Mucosa of descending colon (tissue), 3 donors: ENCODE data around the gene GLRA1. TPM values are rescaled to one million over a fixed set of nuclear protein-coding genes. Genes with fewer than 3 reads are reported as not detected.

Experiments used
- ATAC-seq: fragments of 200-7000 bp; cut with Tn5 transposase; one replicate; pipeline ENCODE4 v1.9.1; 2020; ENCODE audit warnings: mild to moderate bottlenecking, moderate library complexity
- DNase-seq, 3 donors: peaks; one replicate each; pipeline ENCODE4 v3.0.0-alpha.2; 2020
- H3K36me3 ChIP-seq: fragments of 200-600 bp; one replicate; pipeline ENCODE4 v1.8.0; 2021; ENCODE audit warnings: low read depth, mild to moderate bottlenecking
- H3K4me1 ChIP-seq: fragments of 200-600 bp; one replicate; pipeline ENCODE4 v1.8.0; 2021; ENCODE audit warnings: low read depth, mild to moderate bottlenecking
- H3K4me3 ChIP-seq: fragments of 200-600 bp; one replicate; pipeline ENCODE4 v1.8.0; 2021; ENCODE audit warnings: mild to moderate bottlenecking
- H3K9me3 ChIP-seq: fragments of 200-600 bp; one replicate; pipeline ENCODE4 v1.8.0; 2021; ENCODE audit warnings: mild to moderate bottlenecking
- intact Hi-C, 2 donors: fragments of 100-400 bp; cut with DNase I in 1 of 2; cut with micrococcal nuclease in 1 of 2; formaldehyde crosslinking; loops; one replicate each; pipeline versions ENCODE4 v1.11.0 to v1.11.1; 2022; cut with DNase I, micrococcal nuclease
- total RNA-seq, 3 donors: library from RNA; stranded (reverse); fragmentation: NEBNext Ultra II Directional in 2 of 3; extraction: Animal tissue kit (Norgen Biotek cat#: 25700) in 2 of 3; gene quantifications; one replicate each; pipeline versions ENCODE4 v1.2.1 to v1.2.4, GENCODE V29; 2021 to 2023
- TF ChIP-seq, protein P1 (sequence below): fragments of 200-600 bp; IDR thresholded peaks from one replicate; pipeline ENCODE4 v1.8.0; 2022; ENCODE audit warnings: antibody characterized with exemption, mild to moderate bottlenecking
- donor health status: DM: no; HTN: no; CAD: no; lungs with moderate emphysema.
- donor health status: DM: no; HTN: no; CAD: no.
- donor health status: DM: no; HTN: yes; CAD: no.

Gene GLRA1
- total RNA-seq, 3 donors from 2014 or later = not detected

DNA sequence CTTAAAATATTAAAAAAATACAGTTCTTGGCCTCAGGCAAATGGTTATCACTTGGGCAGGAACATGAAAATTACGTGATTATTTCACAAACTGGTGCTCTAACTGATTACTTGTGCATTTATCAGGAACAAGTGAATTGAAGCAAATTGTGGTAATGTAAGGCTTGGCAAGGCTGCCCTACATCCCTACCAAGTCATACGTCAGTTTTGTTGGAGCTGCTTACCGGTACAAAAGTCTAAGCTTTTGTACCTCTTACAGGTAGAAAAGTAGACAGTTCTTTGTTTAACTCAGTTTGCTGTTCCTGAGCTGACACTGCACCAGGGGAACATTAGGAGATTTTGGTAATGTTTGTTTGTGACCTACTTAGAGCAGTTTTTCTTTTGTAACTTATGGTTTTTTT, 150.7 kb downstream of the GLRA1 start:
- H3K4me1 ChIP-seq = peaks cover 35% of the 10 kb centered on the region
- DNase-seq (no peak), ATAC-seq (no peak)
- no peaks in the 10 kb centered on the region for H3K36me3 ChIP-seq
- intact Hi-C loops = no loop called here
- no peak overlapping the region for H3K4me3 ChIP-seq
- peaks cover 3% of the 10 kb centered on the region for H3K9me3 ChIP-seq
- TF ChIP-seq, protein P1, sequence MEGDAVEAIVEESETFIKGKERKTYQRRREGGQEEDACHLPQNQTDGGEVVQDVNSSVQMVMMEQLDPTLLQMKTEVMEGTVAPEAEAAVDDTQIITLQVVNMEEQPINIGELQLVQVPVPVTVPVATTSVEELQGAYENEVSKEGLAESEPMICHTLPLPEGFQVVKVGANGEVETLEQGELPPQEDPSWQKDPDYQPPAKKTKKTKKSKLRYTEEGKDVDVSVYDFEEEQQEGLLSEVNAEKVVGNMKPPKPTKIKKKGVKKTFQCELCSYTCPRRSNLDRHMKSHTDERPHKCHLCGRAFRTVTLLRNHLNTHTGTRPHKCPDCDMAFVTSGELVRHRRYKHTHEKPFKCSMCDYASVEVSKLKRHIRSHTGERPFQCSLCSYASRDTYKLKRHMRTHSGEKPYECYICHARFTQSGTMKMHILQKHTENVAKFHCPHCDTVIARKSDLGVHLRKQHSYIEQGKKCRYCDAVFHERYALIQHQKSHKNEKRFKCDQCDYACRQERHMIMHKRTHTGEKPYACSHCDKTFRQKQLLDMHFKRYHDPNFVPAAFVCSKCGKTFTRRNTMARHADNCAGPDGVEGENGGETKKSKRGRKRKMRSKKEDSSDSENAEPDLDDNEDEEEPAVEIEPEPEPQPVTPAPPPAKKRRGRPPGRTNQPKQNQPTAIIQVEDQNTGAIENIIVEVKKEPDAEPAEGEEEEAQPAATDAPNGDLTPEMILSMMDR = no peak

DNA sequence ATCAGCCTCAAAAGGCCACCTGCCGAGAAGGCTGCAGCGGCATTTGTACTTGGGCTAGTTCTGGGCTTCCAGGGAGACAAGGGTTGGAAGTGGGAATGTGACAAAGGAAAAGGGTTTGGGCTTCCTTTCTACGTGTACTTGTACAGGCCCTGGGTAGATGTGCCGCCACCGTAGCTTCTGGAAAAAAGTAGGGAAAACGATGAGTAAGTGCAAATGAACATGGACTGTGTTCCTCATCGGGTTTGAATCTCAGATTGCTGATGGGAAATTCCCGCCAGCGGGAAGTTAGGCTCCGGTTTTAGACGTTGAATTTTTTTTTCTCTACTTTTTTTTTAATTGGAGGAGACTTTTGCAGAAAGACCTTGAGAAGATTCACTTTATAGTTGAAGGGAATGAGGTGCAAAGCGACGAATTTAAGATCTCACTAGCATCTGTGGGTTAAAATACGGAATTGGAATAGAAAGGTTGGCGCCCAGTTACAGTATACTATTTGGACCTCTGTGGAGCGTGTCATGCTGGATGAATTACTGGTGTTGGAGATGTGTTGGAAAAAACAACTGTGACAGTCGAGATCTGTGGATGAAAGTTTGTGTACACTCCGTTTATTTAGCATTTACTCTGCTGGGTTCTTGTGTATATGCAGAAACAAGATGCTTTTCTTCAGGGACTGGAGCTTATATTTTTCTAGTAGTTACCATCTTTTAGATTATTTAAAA, 151.6 kb downstream of the GLRA1 start:
- DNase-seq = peak in 1 of 3 donors; percentile 36

More for the DNA sequence above, 151.6 kb downstream of the GLRA1 start:
- TF ChIP-seq, protein P1 = no peak
- intact Hi-C loops = no loop called here
- peaks cover 35% of the 10 kb centered on the region for H3K4me1 ChIP-seq
- peaks cover 3% of the 10 kb centered on the region for H3K9me3 ChIP-seq
- no peak for ATAC-seq
- H3K36me3 ChIP-seq = no peaks in the 10 kb centered on the region
- peak overlapping the region; percentile 91 for H3K4me3 ChIP-seq

Other genes with a start within 250 kb of the GLRA1 start
- gene SPARC, start 237.9 kb downstream of the GLRA1 start, total RNA-seq = 100 to 1,000 TPM in 2 of 3 donors, 10 to 100 TPM in 1; 78.0 to 410 (median 227) TPM
- 10 to 100 TPM; 52.5 to 54.8 (median 53.6) TPM for gene ATOX1, start 166.2 kb downstream of the GLRA1 start, total RNA-seq
- gene G3BP1, start 152.9 kb downstream of the GLRA1 start, total RNA-seq = 100 to 1,000 TPM; 121 to 132 (median 127) TPM